Liver (tissue), 9 donors: ENCODE measurements around the gene NADK. TPM values are rescaled to one million over a fixed set of nuclear protein-coding genes. Genes with fewer than 3 reads are reported as not detected.
A peak's percentile ranks its signal among the peaks of the same experiment; 100 is the strongest.

Experiments
- DNase-seq: peaks from one replicate; pipeline ENCODE4 v3.0.0-alpha.2; 2017; ENCODE audit warnings: low spot score
- H3K27ac ChIP-seq, 2 donors: one replicate each; pipeline ENCODE4 v1.7.0; 2013; ENCODE audit warnings: inconsistent platforms in 2 of 2, low read length in 2 of 2, control low read depth in 1 of 2, low read depth in 1 of 2, mild to moderate bottlenecking in 1 of 2
- H3K27me3 ChIP-seq, 4 donors: one replicate each; pipeline versions ENCODE4 v1.6.1 to v1.7.0; 2013; ENCODE audit warnings: low read length in 3 of 4, inconsistent platforms in 1 of 4, mild to moderate bottlenecking in 1 of 4, moderate library complexity in 1 of 4; ENCODE audit not compliant: control insufficient read depth in 4 of 4, insufficient read depth in 4 of 4
- H3K36me3 ChIP-seq, 4 donors: one replicate each; pipeline versions ENCODE4 v1.6.1 to v1.7.0; 2013; ENCODE audit warnings: low read length in 3 of 4, mild to moderate bottlenecking in 3 of 4, low read depth in 1 of 4, moderate library complexity in 1 of 4; ENCODE audit not compliant: control insufficient read depth in 4 of 4, insufficient read depth in 3 of 4
- H3K4me1 ChIP-seq, 4 donors: one replicate each; pipeline versions ENCODE4 v1.6.1 to v1.7.0; 2013; ENCODE audit warnings: low read length in 3 of 4, mild to moderate bottlenecking in 3 of 4, moderate library complexity in 1 of 4; ENCODE audit not compliant: control insufficient read depth in 4 of 4, insufficient read depth in 4 of 4
- H3K4me3 ChIP-seq, 3 donors: one replicate each; pipeline versions ENCODE4 v1.6.1 to v1.7.0; 2013; ENCODE audit warnings: low read length in 3 of 3, control low read depth in 1 of 3, low read depth in 1 of 3, mild to moderate bottlenecking in 1 of 3
- H3K9ac ChIP-seq, 2 donors: one replicate each; pipeline ENCODE4 v1.7.0; 2013; ENCODE audit warnings: low read length in 2 of 2, mild to moderate bottlenecking in 2 of 2, moderate library complexity in 2 of 2, control low read depth in 1 of 2, low read depth in 1 of 2
- H3K9me3 ChIP-seq, 4 donors: one replicate each; pipeline versions ENCODE4 v1.6.1 to v1.7.0; 2013; ENCODE audit warnings: low read length in 3 of 4; ENCODE audit not compliant: control insufficient read depth in 4 of 4
- ATF3 ChIP-seq: IDR thresholded peaks from 2 replicates; pipeline ENCODE4 v1.6.1; 2016; ENCODE audit warnings: antibody characterized with exemption
- CTCF ChIP-seq: fragments of 150-350 bp; IDR thresholded peaks from 2 replicates; pipeline ENCODE4 v1.5.1; 2017; ENCODE audit warnings: improper control_type of control experiment, low read depth, low read length; ENCODE audit not compliant: missing input control
- EGR1 ChIP-seq, 2 donors: IDR thresholded peaks; 2 replicates each; pipeline ENCODE4 v1.6.1; 2016 to 2018; ENCODE audit warnings: antibody characterized with exemption in 2 of 2, low read depth in 2 of 2
- FOXA1 ChIP-seq: IDR thresholded peaks from 2 replicates; pipeline ENCODE4 v1.6.1; 2016; ENCODE audit warnings: antibody characterized with exemption
- FOXA2 ChIP-seq: IDR thresholded peaks from 2 replicates; pipeline ENCODE4 v1.6.1; 2016; ENCODE audit warnings: antibody characterized with exemption
- GABPA ChIP-seq, 2 donors: IDR thresholded peaks in 1 of 2; conservative IDR thresholded peaks in 1 of 2; 2 replicates each; pipeline ENCODE4 v1.6.1; 2016; ENCODE audit warnings: antibody characterized with exemption in 2 of 2, mild to moderate bottlenecking in 1 of 2, moderate library complexity in 1 of 2
- HNF4A ChIP-seq, 2 donors: conservative IDR thresholded peaks; 2 replicates each; pipeline ENCODE4 v1.6.1; 2016; ENCODE audit warnings: antibody characterized with exemption in 2 of 2, mild to moderate bottlenecking in 2 of 2
- HNF4G ChIP-seq: IDR thresholded peaks from 2 replicates; pipeline ENCODE4 v1.6.1; 2016; ENCODE audit warnings: antibody characterized with exemption
- JUND ChIP-seq, 2 donors: IDR thresholded peaks; 2 replicates each; pipeline ENCODE4 v1.6.1; 2016; ENCODE audit warnings: antibody characterized with exemption in 2 of 2
- MAX ChIP-seq: IDR thresholded peaks from 2 replicates; pipeline ENCODE4 v1.6.1; 2016; ENCODE audit warnings: antibody characterized with exemption
- NR2F2 ChIP-seq: IDR thresholded peaks from 2 replicates; pipeline ENCODE4 v1.6.1; 2016; ENCODE audit warnings: antibody characterized with exemption
- RAD21 ChIP-seq, 2 donors: IDR thresholded peaks; 2 replicates each; pipeline ENCODE4 v1.6.1; 2016; ENCODE audit warnings: antibody characterized with exemption in 2 of 2, mild to moderate bottlenecking in 2 of 2
- REST ChIP-seq: IDR thresholded peaks from 2 replicates; pipeline ENCODE4 v1.6.1; 2016; ENCODE audit warnings: antibody characterized with exemption, mild to moderate bottlenecking
- RXRA ChIP-seq, 2 donors: IDR thresholded peaks; 2 replicates each; pipeline ENCODE4 v1.6.1; 2017 to 2018; ENCODE audit warnings: antibody characterized with exemption in 2 of 2, mild to moderate bottlenecking in 1 of 2
- SP1 ChIP-seq: IDR thresholded peaks from 2 replicates; pipeline ENCODE4 v1.6.1; 2018; ENCODE audit warnings: antibody characterized with exemption, mild to moderate bottlenecking
- TAF1 ChIP-seq: conservative IDR thresholded peaks from 2 replicates; pipeline ENCODE4 v1.6.1; 2016; ENCODE audit warnings: antibody characterized with exemption, mild to moderate bottlenecking
- YY1 ChIP-seq: IDR thresholded peaks from 2 replicates; pipeline ENCODE4 v1.6.1; 2016; ENCODE audit warnings: antibody characterized with exemption, mild to moderate bottlenecking
- ZBTB33 ChIP-seq: IDR thresholded peaks from 2 replicates; pipeline ENCODE4 v1.6.1; 2016; ENCODE audit warnings: antibody characterized with exemption
- WGBS: extraction: QIAGEN DNeasy Blood & Tissue Kit; methylation state at CpG from one replicate; pipeline ENCODE4 v1.1.7; 2013; 5-methylcytosine and 5-hydroxymethylcytosine counted together
- polyA plus RNA-seq, 2 donors: library from polyadenylated mRNA; stranded (reverse) in 1 of 2; unstranded in 1 of 2; fragments of 200-250 nt in 1 of 2; fragments of >200 nt in 1 of 2; fragmentation: Nextera tagmentation in 1 of 2; extraction: Ambion mirVana in 1 of 2; gene quantifications; one replicate each; pipeline versions ENCODE4 v1.2.1 to v1.2.3, GENCODE V29; 2013 to 2015
- total RNA-seq, 2 donors: library from RNA; depleted of rRNA; stranded (reverse); fragments of >200 nt; gene quantifications; one replicate each; pipeline ENCODE4 v1.2.3, GENCODE V29; 2014
- donor health status: healthy.
- donor health status: healthy.
- donor health status: healthy.
- donor health status: healthy.
- donor health status: healthy.

NADK gene
- total and polyA plus RNA-seq, 4 donors = 39.2 to 105 (median 83.6) TPM

GRCh38 chr1:1760345-1760650, 18.0 kb downstream of the NADK start:
- WGBS = 96% methylated on average over 20 of the region's 20 CpGs
- Histone ChIP-seq H3K27me3 (no peaks in the 10 kb centered on the region), H3K27ac (peak overlapping the region; percentile 88 to 89), H3K4me1 (peaks cover 15 to 53% (median 35%) of the 10 kb centered on the region in 4 donors), H3K36me3 (peaks cover 9 to 20% (median 17%) of the 10 kb centered on the region in 4 donors), H3K4me3 (no peak overlapping the region), H3K9me3 (no peaks in the 10 kb centered on the region), H3K9ac (no peak overlapping the region)
- TF ChIP-seq EGR1 (IDR thresholded peaks at IDR 0.05; ENCODE audit: low read depth in 2 of 2) (no peak), HNF4A (conservative IDR thresholded peaks at IDR 0.05) (no peak), RXRA (IDR thresholded peaks at IDR 0.05) (no peak), FOXA2 (no peak), ZBTB33 (no peak), HNF4G (no peak), MAX (no peak), SP1 (no peak), FOXA1 (no peak), RAD21 (IDR thresholded peaks at IDR 0.05) (no peak), NR2F2 (no peak), REST (no peak), ATF3 (no peak), GABPA (IDR thresholded peaks at IDR 0.05 in 1 of 2, conservative IDR thresholded peaks at IDR 0.05 in 1 of 2) (no peak), JUND (IDR thresholded peaks at IDR 0.05) (no peak), TAF1 (no peak), CTCF (no peak), YY1 (no peak)
- DNase-seq = no peak
